Pericardium fibroblast (primary cell): ENCODE results near the gene CDH10. TPM values are rescaled to one million over a fixed set of nuclear protein-coding genes. Genes with fewer than 3 reads are reported as not detected.

ENCODE experiments used
- total RNA-seq: library from RNA; depleted of rRNA; stranded (reverse); fragments of >200 nt; gene quantifications from 2 replicates; pipeline ENCODE4 v1.2.3, GENCODE V29; 2015

CDH10 gene
- not detected in 2 replicates for total RNA-seq

DNA sequence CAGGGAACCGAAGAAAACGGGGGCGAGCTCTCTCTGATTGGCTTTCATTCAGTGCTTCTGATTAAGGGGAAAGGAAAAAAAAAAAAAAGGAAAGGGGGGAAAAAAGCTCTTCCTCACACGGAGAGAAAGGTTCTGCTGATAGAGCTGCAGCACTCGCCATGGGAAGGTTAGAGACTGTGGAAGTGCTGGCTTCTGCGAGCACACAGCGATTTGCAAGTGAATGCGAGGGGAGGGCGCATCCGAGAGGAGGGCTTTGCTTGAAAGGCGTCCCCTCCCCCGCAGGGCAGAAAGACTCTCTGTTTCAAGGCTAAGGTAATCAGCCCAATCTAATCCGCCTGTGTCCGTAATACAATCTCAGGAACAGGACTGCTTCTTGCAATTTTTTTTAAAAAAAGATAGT, at the start of gene CDH10:
TSS of gene CDH10 (minus strand) at position 218 of the 400 bp plus-strand sequence. CDS start 51,488 bp downstream, outside the sequence.

